Measurements from ENCODE around the gene TPI1. TPM values are rescaled to one million over a fixed set of nuclear protein-coding genes. Genes with fewer than 3 reads are reported as not detected.
A peak's percentile ranks its signal among the peaks of the same experiment; 100 is the strongest.

Gene TPI1
- total RNA-seq, 1 experiment from 2014 or later = 1,177 TPM

DNA sequence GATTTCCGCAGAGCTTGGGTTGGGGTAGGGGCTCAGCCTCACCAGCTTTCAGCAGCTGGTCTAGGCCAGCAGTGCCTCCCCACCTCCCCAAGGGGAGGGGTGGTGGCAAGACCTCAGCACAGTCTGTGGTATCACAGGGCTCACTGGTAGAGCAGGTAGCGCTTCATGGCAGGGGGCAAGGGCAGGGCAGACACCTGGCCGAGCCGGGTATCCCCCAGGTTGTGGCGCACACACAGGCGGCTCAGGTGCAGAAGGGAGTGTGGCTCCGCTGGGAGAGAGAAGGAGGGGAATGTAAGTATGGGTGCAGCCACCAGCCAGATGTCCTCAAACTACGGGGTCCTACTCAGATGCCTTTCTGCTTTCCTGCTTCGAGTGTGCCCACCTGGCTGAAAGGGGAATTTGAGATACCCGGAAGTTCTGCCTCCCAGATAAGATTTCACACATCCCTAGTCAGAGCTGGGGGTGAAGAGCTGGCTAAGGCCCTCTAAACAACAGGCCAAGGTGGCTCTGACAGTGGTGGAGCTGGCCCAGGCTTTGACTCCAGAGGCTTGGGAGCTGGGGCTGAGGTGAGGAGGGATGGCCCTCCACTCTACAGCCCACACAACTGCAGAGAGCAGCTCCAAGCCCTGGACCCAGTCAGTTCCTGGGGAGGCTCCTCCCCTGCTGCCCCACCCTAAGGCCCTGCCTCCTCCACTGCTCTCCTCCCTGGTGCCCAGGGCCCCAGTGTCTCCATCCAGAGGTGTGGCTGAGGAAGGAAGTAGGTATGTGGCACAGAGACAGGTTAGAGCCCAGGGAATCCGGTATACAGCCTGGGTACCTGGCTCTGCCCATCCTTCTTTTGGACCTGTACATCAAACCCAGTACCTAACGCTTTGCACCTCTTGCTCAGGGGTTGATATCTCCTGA, 4.0 kb downstream of the TPI1 start:
- Histone ChIP-seq H3K18ac (ENCODE audit: insufficient read length, low read depth, low read length) (no peak overlapping the region), H3K56ac (ENCODE audit: insufficient read length, low read depth, low read length) (no peak overlapping the region), H4K5ac (ENCODE audit: insufficient read length, low read depth, low read length) (no peak overlapping the region), H3K9me3 (ENCODE audit: control insufficient read depth, low read depth, low read length) (no peaks in the 10 kb centered on the region), H3K79me1 (ENCODE audit: insufficient read depth, low read depth, low read length, poor library complexity, severe bottlenecking) (no peaks in the 10 kb centered on the region), H3T11ph (ENCODE audit: low read length) (no peak overlapping the region), H2BK120ac (ENCODE audit: low read depth, low read length, poor library complexity, severe bottlenecking) (no peak overlapping the region), H3K27me3 (ENCODE audit: insufficient read depth, low read length) (no peaks in the 10 kb centered on the region), H3K23ac (ENCODE audit: insufficient read length, low read depth, low read length) (no peak overlapping the region), H2BK15ac (ENCODE audit: low read depth, low read length) (no peak overlapping the region), H3K79me2 (ENCODE audit: insufficient read depth, low read length) (peaks cover 5% of the 10 kb centered on the region; the same call in 1 of the 2 replicates), H3K14ac (ENCODE audit: insufficient read depth, low read length) (no peak overlapping the region), H3K4me1 (ENCODE audit: insufficient read depth, low read length) (no peaks in the 10 kb centered on the region; the same call in 1 of the 2 replicates), H3K23me2 (ENCODE audit: insufficient read length, low read depth, low read length, poor library complexity, severe bottlenecking) (peaks cover 16% of the 10 kb centered on the region), H2BK20ac (ENCODE audit: low read depth, low read length, poor library complexity, severe bottlenecking) (no peak overlapping the region), H4K20me1 (ENCODE audit: control insufficient read depth, insufficient read depth, insufficient read length) (no peaks in the 10 kb centered on the region), H2BK5ac (ENCODE audit: insufficient read length, low read length) (no peak overlapping the region), H2AK5ac (ENCODE audit: insufficient read length, low read length) (no peak overlapping the region), H3K4me2 (ENCODE audit: insufficient read depth, insufficient read length, low read length) (peak overlapping the region; percentile 69), H3K27ac (ENCODE audit: insufficient read length, low read depth, low read length) (no peak overlapping the region), H4K91ac (ENCODE audit: insufficient read length, low read depth, low read length) (no peak overlapping the region), H3K4ac (ENCODE audit: low read depth, low read length) (no peak overlapping the region), H3K9ac (ENCODE audit: extremely low read depth, insufficient read length, low read length) (no peak overlapping the region), H2AFZ (ENCODE audit: low read length) (no peak overlapping the region), H4K8ac (replicated peaks; ENCODE audit: insufficient read length, low read depth, low read length) (no peak overlapping the region), H2BK12ac (ENCODE audit: insufficient read length, low read depth, low read length) (no peak overlapping the region)
- Mint-ChIP-seq H3K27me3 (ENCODE audit: low read depth) (no peaks in the 10 kb centered on the region; the same call in 1 of the 2 replicates), H3K27ac (peak overlapping the region in 2 of 3 experiments; percentile 85 to 95; a peak in 4 of 7 replicates), H3K36me3 (ENCODE audit: insufficient read depth in 1 of 3, low read depth in 3 of 3) (peaks cover 28 to 49% (median 39%) of the 10 kb centered on the region in 3 experiments), H3K9me3 (no peaks in the 10 kb centered on the region; a peak in 1 of 5 replicates), H3K4me3 (peak overlapping the region; percentile 92 to 96), H3K4me1 (peaks cover 44 to 55% of the 10 kb centered on the region in 2 experiments)
- WGBS (ENCODE audit: extremely low coverage, insufficient read length, low lambda C conversion rate) = no CpG with 5 or more reads among the region's 12 CpGs
- peak; percentile 64 for DNase-seq
- TF ChIP-seq CTCF (conservative IDR thresholded peaks at IDR 0.05) = no peak
